ENCODE data around the gene SEZ6.

Gene SEZ6

DNA sequence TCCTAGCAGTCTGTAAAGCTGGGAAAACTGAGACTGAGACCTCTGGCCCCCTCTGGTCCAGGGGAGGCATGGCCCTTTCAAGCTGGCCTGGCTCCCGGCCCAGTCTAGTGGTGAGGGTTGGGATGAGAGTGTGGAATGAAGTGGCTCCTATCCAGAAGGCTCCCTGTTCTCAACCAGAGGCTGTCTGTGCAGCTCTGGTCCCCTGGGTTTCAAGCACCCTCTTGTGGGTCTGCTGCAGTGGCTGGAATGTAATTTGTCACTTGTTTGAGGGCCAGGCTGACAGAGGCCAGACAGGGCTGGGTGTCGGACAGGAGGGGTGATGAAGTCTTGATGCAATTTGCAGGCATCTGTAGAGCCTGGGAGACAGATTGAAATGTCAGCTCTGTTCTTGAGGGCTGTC is 32.4 kb downstream of the SEZ6 start:
- peak; percentile 95 for DNase-seq

DNA sequence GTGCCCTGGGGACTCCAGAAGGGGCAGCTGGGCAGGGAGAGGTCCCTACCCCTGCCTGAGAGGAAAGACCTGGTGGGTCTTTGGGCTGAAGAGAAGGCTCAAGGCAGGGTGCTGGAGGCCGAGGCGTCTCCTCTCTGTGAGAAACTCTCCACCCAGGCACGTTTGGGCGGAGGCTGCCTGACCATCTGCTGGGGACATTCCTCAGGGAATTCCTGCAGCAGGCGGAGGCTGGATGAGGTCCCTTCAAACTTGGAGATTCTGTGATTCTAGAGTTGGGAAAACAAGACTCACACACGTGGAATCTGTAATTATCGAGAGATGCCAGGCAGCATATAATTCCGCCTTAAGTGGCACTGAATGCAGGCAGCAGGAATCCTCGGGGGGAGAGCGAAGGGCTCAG is 33.4 kb downstream of the SEZ6 start:
- DNase-seq: peak; percentile 95

DNA sequence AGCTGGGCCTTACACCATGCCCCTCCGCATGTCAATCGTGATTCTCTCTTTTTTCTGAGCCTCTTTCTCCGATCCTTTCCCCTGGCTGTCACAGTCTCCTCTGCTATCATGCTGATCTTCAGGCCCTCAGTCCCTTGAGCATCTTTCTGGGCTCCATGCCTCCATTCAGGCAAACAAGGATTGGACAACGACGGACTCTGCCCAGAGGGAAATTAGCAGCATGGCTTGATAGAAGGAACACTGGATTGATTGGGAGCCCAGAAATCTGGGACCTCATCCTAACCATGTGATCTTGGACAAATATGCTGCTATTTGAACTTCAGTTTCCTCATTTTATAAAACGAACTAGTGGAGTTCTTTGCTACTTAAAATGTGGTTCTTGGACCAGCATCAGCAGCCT is 35.0 kb downstream of the SEZ6 start:
- no peak for DNase-seq

DNA sequence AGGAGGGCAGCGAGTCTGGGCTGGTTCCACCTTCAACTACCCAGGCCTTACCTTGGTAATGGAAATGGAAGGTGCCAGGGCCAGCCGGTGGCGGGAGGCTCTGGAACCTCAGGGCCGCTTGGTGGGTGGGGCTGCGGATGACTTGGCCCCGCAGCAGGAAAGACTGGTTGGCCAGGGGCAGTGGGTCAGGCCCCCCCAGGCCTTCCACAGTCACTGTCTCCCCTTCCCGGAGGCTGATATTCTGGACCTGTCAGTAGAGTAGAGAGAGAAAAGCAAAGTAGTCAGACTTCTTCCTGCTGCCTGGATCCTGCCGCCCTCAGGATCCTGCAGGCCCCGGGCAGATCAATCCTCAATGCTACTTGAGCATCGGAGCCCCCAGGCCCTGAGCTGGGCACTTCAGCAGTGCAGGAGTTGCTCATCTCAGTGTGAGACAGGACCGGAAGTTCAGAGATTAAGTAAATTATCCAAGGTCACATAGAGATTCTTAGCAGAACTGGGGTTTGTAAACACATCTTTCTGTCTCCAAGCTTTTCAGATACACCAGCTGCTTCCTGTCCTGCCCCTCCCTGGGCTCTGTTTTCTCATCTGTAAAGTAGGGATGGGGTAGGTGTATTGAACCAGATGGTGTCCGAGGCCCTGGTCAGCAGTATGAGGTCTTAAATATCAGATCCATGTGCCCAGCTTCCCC is 36.0 kb downstream of the SEZ6 start:
- DNase-seq: no peak

DNA sequence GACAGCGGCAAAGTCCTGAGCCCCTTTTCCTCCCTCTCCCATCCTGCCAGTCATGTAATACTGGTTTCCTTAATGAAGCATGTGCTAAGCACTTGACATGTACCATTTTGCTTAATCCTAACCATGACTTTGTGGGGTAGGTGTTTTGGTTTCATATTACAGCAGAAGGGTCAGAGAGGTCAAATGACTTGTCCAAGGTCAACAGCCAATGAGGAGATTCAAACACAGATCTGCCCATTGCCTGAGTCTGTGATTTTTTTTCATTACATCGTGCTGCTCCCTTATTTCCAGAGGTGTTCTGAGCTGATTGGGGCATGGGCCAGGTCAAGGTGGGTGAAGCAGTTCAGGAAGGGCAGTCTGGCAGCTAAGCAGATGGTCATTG is 36.9 kb downstream of the SEZ6 start:
- no peak for DNase-seq

DNA sequence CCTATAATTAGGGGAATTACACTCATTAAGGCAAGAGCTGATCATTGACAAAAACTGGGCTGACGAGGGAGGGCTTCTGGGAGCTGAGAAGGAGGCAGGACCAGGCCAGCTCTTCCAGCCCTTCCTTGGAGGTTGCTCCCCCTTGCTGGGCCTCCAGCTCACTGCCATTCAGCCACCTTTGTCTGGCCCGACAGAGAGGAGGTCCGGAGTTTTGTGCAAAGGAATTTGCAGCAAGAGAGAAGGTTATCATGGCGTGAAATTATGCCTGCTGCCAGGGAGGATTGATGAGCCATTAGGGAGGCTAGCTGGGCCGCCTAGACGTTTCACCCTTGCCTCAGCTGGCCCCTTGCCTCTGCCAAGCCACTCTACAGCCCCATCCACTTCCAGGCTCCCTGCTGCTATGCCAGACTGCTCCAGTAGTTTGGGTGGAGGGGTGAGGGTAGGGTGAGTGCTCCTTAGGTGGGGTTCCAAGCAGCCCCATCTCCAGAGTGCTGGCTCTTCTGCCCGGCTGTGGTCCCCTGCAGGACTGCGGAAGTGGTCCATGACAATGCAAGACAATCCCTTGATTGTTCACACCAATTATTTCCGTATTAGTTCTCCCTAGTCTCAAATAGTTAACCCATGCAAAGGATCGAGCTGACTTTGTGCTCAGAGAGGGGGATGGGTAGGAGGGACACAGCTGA is 37.5 kb downstream of the SEZ6 start:
- DNase-seq: no peak

DNA sequence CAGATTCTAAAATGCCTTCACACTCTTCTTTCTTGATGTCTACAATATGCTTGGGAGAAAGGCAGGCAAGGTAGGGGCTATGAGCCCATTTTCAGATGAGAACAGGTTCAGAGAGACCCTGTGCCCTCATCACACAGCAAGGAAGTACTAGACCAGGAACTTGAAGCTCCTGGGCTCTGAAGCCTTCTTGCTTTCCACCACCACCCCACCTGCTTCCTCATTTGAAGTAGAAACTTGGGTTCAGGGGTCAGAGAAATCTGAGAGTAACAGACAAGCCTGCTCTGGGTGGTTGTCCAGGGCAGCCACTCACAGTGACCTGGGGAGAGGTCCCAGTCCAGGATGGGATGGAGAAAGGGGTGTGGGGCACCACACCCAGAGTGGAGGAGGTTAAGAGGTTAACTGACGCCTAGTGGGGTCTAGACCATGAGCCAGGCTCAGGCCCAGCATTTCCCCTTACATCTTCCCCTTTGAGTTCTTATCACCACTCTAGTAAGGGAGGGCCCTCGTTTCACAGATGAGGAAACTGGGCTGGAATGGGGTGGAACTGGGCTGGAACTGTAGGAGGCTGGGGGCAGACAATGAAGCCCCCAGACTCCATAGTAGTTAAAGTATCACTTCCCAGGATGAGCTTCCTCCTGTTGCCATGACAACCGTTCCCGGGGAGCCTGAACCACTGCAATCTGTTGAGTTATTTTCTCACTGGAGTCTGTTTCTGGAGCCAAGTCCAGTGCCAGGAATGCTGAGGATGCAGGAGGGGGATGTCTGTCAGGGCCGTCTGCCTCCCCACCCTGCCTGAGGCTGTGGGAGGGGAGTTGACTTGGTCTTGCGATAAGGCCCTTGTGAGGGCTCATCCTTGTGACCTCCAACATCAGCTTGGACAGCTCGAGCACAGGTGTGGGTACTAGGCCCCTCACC is 38.4 kb downstream of the SEZ6 start:
- DNase-seq: no peak

DNA sequence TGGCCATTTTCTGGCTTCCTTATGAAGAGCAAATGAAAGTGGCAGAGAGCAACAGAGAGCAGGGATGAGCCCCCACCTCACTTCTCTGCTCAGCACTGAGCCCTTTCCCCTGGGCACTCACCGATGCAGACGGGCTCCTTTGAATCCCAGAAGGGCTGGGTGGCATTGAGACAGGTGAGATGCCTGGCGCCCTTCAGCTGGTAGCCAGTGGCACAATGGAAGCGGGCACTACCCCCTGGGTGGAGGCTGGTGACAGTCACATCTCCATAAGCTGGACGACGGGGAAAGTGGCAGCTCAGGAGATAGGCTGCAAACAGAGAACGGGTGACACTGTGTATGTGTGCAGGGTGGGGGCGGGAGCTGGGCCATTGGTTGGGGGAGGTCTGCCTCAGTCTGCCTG is 42.0 kb downstream of the SEZ6 start:
- DNase-seq: no peak

DNA sequence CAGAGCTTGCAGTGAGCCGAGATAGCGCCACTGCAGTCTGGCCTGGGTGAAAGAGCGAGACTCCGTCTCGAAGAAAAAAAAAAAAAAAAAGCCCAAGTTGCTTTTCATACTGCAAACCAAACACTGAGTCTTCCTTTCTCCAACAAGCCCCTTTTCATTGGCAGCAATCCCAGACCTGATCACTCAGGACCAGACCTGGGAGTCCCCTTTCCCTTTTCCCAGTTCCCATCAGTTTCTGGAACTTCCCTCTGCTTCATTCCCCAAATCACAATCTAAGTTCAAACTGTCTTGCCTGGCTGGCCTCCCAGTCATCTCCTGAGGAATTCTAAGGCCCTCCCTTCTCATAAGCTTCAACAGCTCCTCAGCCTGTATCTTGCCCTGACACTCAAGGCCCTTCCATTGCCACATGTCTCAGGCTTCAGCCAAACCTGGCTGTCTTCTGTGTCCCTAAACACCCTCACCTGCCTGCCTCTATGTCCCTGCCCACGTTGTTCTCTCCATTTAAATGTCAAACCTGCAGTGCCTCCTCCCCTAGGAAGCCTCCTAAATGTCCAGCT is 42.7 kb downstream of the SEZ6 start:
- DNase-seq: no peak

DNA sequence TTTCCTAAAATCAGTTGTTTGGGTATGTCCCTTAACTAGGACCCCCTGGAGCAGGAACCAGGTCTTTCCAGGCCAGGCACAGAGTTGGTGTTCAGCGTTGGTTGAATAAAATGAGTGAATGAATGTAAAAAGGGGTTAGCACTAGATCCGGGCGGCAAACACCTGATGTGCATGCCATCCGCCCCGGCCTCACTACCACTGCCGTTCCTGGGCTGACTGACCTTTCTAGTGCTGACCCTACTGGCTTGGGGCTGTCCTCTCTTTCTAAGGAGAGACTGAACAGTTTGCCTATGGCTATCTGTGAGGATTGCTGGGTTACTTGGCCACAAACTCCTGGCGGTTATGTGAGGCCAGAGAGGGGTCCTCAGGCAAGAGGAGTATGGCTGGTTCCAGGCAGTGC is 44.4 kb downstream of the SEZ6 start:
- no peak for DNase-seq

DNA sequence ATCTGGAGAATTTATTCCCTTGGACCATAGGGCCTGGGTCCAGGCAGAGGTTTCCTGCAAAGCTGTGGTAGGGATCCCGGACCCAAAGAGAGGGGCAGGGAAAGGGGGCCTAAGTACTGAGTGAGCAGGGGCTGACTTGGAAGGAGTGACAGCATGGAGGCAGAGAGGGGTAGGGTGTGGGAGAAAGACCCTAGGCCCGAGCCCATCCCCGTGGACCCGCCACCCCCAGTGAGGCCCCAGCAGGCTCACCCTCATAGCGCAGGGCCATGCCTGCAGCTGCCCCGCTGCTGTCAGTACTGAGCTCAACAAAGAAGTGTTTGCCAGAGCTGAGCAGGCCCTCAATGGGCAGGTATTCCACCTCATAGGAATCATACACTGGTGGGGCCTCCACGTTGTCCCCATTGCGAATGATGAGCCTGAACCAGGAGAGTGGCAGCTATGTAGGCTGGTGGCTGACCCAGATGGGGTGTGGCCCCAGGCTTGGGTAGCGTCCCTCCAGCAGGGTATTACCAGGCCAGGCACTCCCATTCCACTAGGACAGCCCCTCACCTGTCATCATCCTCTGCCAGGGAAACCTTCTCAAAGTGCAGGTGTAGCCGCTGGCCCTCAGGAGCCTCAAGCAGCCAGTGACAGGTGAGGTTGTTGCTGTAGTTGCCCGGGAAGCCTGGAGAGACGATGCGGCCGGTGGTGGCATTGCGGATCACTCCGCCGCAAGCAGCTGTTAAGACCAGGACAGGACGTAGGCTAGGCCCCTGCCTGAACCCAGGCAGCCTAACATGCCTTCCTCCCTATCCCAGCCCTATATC is 45.4 kb downstream of the SEZ6 start:
- no peak for DNase-seq

DNA sequence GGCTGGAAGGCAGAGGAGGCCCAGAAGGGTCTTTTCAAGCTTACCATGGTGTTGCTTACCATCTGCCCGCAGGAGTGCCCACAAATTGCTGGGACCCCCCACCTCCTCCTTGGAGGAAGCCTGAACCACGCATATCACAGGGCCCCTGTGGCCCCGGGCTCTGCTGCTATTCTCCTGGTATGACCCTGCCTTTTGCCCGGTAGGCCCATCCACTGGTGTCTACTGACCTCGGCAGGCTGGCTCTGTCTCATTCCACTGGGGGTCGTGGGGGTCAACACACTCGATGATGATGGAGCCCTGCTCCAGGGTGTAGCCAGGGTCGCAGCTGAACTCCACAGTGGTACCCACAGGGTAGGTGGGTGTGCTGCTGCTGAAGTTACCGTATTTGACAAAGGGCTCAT is 46.4 kb downstream of the SEZ6 start:
- no peak for DNase-seq

DNA sequence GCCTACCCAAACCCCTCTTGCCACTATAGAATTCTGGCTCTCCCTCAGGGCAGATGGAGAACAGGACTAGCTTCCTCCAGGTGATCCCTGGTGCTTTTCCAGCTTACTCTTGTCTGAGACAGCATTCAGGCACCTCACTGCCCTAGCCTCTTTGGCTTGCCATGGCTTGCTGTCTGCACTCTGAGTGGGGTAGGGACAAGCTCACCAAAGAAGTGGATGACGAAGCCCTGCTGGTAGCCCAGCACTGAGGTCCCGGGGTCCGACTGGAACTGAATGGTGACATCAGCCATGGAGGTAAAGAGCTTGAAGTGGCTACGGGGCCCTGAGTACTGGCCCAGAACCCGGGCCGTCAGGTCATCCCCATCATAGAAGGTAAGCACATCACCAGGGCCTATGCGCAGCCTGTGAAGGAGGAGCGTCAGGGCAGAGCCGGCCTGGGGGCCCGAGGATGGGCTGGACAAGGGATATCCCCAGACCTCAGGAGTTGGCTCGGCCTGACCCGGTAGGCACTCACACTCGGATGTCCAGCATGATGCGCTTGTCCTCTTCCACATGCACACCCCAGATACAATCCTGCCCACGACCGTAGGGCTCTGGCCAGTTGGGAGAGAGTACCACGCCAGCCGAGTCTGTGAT is 46.9 kb downstream of the SEZ6 start:
- no peak for DNase-seq

DNA sequence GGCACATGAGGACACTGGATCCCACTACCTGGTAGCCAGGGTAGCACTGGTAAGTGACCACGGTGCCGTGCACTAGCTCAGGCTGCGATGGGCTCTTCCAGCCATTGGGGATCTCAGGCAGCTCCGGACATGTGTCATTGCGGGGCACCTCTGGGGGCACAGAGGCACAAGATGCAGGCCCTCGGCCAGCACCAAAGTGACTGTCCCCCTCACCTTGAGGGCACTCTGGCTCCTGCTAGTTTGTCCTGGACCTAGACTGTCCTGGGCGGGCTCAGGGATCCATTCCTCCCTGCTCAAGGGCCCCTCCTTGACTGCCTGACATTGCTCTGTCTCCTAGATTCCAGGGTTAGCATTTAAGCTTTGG is 47.9 kb downstream of the SEZ6 start:
- no peak for DNase-seq

DNA sequence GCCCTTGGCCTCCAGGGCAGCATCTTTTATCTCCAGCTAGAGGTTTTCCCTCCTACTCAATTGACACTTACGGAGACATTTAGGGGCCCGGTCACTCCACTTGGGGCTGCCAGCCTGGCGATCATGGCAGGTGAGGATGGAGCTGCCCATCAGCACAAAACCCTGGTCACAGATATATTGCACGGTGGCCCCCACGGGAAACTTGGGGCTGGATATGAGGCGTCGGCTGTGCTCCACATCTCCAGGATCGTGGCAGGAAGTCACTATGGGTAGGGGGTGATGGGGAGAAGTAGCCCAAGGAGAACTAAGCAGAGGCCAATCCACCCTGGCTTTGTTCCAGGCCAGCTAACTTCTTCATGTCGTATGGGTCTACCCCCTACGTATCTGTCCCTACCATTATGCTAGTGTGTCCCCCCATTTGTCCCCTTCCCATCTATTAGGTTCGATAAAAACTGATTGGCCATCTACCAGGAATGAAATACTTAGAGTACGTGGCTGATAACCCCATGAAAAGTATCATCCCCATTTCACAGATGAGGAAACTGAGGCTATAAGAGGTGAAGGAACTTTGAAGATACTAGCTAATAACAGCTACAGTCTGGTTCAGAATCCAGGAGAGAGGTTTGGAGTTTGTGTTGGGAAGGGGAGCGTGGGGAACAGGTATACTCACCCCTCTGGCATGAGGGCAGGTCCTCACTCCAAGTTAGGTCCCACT is 48.4 kb downstream of the SEZ6 start:
- DNase-seq: no peak

DNA sequence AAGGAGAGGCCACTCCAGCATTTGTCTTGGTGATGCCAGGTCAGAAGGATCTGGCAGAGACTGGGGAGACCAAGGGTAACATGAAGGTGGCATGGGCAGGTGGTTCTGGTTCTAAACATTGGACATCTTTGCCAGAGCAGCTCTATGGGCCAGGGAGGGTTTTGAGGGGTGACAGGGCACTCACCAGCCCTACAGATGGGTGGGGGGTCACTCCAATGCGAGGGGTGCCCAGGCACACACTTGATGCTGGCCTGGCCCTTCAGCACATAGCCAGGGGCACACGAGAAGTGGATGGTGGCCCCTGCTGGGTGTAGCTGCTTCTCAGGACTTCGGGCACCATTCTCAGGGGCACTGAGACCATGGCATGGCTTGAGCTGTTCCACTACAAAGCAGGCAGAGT is 49.0 kb downstream of the SEZ6 start:
- no peak for DNase-seq

DNA sequence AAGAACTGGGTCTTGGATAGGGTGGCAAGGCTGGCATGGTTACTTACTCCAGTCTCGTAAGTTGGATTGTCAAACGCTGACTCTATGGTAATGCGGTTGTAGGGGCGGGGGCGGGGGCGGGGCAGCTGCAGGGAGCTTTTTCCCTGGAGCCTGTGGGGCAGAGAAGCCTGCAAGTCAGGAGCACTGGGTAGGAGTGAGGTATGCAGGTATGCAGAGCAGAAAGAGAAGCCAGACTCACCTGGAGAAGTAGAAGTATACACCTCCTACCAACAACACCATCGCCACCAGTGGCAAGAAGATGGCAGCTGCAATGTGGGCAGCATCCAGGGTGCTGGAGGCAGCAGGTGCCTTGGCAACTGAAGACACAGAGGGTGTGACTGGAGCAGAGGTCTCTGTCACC is 49.7 kb downstream of the SEZ6 start:
- DNase-seq: no peak

DNA sequence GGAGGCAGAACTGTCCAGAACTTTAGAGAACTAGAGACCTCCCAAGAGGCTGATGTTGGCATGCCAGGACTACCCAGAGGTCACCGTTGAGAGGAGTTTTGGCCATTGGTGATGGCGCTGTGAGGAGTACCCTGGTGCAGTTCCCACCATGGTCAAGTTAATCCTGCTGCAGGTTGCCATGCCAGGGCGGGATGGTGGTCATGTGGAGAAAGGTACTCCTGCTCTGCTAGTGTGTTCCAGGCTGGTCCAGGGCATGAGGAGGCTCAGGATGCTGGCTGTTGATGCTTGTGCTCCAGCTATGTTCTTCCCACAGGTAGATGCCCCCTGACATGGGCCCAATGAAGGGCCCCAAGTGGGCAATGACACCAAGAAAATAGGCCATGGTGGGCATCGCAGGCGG is 50.4 kb downstream of the SEZ6 start:
- no peak for DNase-seq

DNA sequence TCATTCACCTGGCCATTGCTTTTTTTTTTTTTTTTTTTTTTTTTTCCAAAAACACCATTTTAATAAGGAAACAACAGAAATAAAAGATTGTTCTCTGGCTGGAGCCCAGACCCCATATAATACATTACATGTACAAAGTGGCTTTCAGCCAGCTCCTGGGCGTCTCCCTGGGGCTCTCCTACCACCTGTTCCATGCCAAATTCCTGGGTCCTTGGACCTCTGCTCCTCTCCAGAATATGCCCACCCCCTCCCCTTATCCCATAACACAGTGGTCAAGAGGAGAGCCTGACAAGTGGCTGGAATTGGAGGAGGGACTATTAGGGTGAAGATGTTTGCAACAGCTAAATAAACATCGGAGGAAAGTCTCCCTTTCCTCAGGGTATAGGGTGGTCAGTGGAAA is 50.9 kb downstream of the SEZ6 start:
- DNase-seq: no peak

DNA sequence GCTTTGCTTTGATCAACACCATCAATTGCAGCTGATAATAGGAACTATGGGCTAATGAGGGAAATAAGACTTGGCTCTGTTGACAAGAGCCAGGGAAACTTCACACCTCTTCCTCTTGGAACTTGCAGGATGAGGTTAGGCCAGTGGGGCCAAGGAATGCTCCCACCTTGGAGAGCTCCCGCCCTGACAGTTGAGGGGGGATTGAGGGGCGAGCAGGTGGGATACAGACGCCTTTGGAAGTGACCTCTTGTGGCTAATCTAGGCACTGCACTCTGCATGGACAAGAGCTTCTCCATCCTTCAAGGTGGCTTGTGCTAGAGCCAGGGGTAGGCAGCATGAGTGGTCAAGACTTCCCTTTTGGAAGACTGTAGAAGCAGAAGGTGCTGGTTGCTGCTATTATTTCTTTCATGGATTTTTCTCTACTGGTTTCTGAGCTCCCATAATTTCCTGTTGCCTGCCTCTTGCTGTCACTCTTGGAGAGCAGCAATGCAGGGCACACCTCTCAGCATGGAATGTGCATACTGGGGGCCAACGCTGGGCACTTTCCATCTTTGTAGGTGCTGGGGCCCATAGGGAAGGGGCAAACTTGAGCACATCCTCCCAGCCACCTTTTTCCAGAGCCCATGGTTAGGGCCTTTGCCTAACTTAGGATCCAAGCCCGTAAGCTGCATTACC is 52.3 kb downstream of the SEZ6 start:
- peak; percentile 38 for DNase-seq

Data from NCI-H524 treated with DMSO at 0.1 percent for 48 hours (cell line).